AG09309 (cell line): ENCODE measurements around the gene ANKRD65.

ENCODE experiments used
- DNase-seq: peaks from one replicate; pipeline ENCODE4 v3.0.0-alpha.2; 2010; ENCODE audit warnings: low read depth
- H3K4me3 ChIP-seq: 2 replicates; pipeline ENCODE4 v1.5.1; 2011; ENCODE audit warnings: mild to moderate bottlenecking, low read depth, low read length, moderate library complexity; ENCODE audit not compliant: control insufficient read depth
- CTCF ChIP-seq: IDR thresholded peaks from 2 replicates; pipeline ENCODE4 v1.5.1; 2011; ENCODE audit warnings: mild to moderate bottlenecking, low read depth, low read length, inconsistent platforms; ENCODE audit not compliant: insufficient read depth, control insufficient read depth; ENCODE audit errors: missing control alignments

ANKRD65 gene

GRCh38 chr1:1434131-1434823 lies 13.2 kb upstream of the ANKRD65 start:
- no peak for DNase-seq
- TF ChIP-seq CTCF = no peak
- no peak overlapping the region for H3K4me3 ChIP-seq

- no peak for DNase-seq
- no peak overlapping the region for H3K4me3 ChIP-seq
- TF ChIP-seq CTCF = no peak
Observed at GRCh38 chr1:1433804-1434130, 12.7 kb upstream of the ANKRD65 start.

GRCh38 chr1:1432951-1433803 lies 12.1 kb upstream of the ANKRD65 start:
- TF ChIP-seq CTCF = no peak
- no peak for DNase-seq
- no peak overlapping the region for H3K4me3 ChIP-seq

GRCh38 chr1:1432274-1432950 lies 11.3 kb upstream of the ANKRD65 start:
- H3K4me3 ChIP-seq = no peak overlapping the region
- no peak for TF ChIP-seq CTCF
- DNase-seq = no peak

GRCh38 chr1:1431845-1432273 lies 10.8 kb upstream of the ANKRD65 start:
- H3K4me3 ChIP-seq = no peak overlapping the region
- no peak for TF ChIP-seq CTCF
- no peak for DNase-seq

- H3K4me3 ChIP-seq = no peak overlapping the region
- TF ChIP-seq CTCF = no peak
- DNase-seq = no peak
Observed at GRCh38 chr1:1430992-1431844, 10.1 kb upstream of the ANKRD65 start.
